HG03280 (cell line): ENCODE results near the gene CLIP1.
"Not testable (repeated sequence)": the region's sequence is repeated elsewhere in the genome, so short reads cannot be mapped to it uniquely, and the experiment has no call there.

Experiments used
- ATAC-seq: cut with Tn5 transposase; IDR thresholded peaks from one replicate; pipeline ENCODE4 v1.9.1; 2021; ENCODE audit warnings: mild to moderate bottlenecking, moderate library complexity; ENCODE audit not compliant: unreplicated experiment

The CLIP1 gene

DNA sequence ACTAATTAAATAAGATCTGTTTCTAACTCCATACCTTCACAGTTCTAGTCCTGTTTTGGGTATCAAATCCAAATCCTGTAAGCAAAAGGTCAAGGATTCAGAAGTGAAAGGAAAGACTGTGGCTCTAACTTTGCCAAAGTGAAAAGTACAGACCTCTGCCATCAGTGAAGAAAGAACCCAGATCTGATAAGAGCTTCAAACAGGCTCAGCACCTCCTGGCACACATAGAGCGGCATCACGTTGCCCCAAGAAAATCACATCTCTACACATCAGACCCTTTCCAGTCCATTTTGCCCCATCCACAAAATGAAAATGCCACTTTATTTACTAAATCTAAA, 23.2 kb downstream of the CLIP1 start:
- no peak for ATAC-seq

DNA sequence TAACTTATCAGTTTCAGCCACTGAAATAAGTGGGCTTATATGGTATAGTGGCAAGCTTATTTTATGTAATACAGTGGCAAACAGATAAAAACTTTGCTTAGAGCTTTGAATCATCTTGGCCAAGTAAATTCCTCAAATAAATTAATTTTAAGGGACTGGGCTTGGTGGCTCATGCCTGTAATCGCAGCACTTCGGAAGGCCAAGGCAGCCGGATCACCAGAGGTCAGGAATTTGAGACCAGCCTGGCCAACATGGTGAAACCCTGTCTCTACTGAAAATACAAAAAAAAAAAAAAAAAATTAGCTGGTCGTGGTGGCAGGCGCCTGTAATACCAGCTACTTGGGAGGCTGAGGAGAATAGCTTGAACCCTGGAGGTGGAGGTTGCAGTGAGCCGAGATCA, 24.5 kb downstream of the CLIP1 start:
- ATAC-seq: not testable (repeated sequence)

DNA sequence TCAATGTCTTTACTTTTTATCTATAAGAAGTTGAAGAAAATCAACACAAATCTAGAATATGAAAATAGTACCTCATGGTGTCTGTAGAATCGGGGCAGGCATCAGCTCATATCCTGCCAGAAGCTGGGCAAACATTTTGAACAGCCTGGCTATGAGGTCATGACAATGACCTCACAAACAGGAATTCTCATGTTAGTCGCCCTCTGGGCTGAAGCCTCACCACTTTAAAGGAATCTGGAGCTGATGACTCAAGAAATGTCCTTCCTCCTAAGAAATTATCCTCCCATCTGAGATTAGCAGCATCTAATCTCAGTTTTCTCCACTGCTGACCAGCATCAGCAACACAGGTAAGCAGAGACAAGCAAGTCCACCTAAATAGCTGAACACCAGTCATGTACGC, 27.1 kb downstream of the CLIP1 start:
- ATAC-seq: no peak

DNA sequence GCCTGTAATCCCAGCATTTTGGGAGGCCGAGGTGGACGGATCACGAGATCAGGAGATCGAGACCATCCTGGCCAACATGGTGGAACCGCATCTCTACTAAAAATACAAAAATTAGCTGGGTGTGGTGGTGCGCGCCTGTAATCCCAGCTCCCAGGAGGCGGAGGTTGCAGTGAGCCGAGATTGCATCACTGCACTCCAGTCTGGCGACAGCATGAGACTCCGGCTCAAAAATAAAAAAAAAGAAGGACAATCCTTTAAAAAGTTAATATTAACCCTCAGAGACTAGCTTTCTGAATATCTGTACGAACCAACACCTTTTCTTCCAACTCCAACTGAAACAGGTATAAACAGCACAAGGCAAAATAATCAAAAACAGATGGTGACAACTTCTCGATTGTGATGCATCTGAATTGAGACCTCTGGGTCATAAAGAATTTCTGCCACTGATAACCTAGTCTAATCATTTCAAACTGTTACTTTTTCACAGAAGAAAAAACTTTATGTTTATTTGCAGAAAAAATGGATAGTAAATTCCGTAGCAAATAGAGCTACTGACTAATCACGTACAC, 27.8 kb downstream of the CLIP1 start:
- ATAC-seq: no peak

DNA sequence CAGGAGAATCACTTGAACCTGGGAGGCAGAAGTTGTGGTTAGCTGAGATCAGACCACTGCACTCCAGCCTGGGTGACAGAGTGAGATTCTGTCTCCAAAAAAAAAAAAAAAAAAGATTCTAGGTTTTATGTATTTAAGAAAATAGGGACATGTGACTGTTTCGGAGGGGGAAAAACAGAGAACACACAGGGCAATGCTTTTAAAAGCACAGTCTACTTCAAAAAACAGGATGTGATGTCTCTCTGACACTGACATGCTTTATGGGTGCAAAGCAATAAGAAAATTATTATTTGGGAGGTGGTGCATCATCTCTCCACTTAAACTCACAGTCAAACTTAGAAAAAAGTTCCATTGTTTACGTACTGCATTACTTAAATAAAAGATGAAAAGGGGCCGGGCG, 28.7 kb downstream of the CLIP1 start:
- ATAC-seq: no peak

DNA sequence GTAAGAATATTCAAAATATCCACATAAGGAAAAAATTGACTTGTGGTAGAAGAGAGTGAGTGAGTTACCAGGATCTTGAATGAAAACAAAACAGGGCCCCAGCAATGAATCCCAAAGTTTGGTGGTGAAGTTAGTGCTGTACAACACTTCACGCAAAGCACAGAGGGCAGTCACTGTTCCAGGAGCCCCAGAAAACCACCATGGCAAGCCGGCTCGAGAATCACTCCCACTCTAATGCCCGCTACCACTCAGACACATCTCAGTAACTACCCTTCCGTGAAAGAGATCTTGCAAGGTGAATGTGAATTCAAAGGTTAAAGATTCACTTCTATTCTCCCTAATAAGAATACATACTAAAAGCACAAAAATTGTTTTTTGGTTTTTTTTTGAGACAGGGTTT, 30.1 kb downstream of the CLIP1 start:
- ATAC-seq: no peak

DNA sequence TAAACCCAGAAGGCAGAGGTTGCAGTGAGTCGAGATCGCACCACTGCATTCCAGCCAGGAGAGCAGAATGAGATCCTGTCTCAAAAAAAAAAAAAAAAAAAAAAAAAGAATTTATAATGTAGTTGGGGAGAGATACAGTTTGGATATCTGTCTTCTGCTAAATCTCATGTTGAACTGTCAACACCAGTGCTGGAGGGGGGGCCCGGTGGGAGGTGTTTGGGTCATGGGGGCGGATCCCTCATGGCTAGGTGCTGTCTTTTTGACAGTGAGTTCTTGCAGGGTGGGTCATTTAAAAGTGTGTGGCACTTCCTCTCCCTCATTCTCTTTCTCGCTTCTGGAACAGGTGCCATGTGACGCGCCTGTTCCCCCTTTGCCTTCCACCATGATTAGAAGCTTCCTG, 32.8 kb downstream of the CLIP1 start:
- ATAC-seq: no peak

DNA sequence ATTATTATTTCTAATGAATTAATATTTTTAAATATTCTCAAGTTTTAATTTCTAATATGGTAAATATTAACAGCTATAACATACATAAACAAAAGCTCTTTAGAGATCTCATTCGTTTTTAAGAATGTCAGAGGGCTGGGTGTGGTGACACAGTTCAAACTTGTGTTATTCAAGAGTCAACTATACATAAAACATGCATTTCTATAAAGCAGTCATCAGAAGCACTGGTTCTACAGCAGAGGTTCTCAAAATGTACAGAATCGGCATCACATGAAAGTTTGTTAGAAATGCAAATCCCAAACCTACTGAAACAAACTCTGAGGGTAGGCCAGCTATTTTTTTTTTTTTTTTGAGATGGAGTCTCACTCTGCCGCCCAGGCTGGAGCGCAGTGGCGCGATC, 34.6 kb downstream of the CLIP1 start:
- no peak for ATAC-seq

DNA sequence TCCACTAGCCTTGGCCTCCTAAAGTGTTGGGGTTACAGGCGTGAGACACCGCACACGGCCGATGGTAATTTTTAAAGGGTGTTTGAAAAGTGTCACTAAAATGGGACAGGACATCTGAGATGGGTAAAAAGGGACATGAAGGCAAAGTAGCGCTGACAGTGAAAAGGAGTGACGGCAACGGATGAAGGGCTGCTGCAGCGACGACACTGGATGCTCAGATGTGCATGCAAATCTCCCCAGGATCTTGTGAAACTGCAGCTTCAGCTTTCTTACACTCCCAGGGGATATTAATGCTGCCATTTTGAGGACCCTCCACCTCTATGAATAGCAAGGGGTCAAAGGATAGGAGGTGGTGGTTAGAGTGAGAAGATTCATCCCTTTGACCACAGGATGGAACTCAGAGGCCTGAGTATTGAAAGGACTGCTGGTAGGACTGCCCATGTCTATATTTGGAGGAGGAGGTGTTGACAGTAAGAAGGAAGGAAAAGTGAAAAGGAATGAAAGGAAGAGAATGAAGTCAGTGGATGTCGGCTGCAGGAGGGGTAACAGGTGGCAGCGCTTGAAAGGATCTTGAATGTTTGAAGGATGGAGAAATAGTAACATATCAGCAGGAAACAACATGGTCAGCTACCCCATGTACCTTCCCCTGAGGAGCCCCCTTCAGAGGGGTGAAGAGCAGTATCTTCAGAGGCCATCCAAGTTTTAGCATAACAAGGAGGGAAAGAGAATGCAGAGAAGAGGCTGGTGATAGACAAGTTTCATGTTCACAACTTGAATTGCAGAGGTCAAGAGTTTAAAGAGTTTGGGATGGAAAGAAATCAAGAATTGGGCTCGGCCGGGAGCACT, 37.1 kb downstream of the CLIP1 start:
- ATAC-seq: no peak

DNA sequence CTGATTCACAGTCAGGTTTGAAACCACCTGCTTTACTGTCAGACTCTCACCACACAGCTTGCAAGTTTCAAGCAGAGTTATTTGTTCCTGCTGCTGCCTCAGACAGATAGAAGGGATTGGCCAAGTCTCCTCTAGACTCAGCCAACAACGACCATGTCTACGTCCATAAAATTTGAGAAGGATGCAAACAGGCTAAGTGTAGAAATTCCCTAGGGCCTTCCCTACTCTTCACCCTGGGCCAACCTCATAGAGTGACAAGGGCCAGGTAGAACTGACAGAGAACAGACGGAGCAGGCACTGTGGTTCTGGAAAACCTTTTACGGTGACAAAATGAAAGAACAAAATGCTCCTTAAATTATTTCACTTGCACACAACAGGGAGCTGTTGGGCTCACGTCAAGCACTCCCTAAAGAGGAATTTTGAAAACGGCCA, 39.5 kb downstream of the CLIP1 start:
- ATAC-seq: no peak

DNA sequence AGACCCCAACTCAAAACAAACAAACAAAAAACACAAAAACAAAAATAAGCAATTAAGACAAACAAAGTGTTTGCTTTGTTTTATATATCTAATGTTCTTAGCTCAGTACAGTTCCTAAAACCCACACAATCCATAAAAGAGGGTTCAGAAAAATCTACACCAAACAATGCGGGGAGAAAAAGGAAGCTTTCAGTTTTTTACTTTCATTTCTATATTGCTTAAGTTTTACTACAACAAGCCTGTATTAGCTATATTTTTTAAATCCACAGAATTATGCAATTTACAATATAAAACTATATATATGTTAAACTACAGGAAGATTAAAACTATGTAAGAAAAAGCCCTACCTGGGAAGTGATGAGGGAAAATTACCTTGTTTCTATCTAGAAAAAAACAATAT, 41.4 kb downstream of the CLIP1 start:
- no peak for ATAC-seq

DNA sequence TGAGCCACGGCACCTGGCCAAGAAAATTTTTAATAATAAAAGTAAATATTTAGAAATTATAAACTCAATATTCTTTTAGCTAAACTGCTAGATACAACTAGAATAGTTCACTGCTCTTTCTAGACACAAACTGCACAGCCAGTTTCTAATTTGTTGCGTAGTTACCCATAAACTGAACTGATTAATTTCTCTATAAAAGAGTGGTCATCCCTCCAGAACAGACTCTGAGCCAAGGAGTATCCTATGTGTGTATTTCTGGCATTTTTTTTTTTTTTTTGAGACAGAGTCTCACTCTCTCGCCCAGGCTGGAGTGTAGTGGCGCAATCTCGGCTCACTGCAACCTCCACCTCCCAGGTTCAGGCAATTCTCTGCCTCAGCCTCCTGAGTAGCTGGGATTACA, 45.7 kb downstream of the CLIP1 start:
- not testable (repeated sequence) for ATAC-seq

DNA sequence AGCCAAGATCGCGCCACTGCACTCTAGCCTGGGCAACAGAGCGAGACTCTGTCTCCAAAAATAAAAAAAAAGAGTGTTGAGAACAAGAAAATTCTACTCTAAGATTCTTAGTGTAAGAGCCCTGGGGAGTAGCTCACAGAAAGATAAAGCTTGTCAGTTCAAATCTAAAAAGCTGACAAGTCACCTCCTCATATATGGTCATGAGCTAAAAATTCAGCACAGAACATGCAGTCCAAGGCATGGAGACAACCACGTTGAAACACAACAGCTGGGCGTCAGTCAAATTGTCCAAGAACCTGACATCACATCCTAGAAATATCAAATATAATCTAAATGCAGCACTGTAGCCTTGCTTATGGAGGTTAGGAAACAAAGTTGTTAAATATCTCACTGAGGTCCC, 47.8 kb downstream of the CLIP1 start:
- no peak for ATAC-seq

DNA sequence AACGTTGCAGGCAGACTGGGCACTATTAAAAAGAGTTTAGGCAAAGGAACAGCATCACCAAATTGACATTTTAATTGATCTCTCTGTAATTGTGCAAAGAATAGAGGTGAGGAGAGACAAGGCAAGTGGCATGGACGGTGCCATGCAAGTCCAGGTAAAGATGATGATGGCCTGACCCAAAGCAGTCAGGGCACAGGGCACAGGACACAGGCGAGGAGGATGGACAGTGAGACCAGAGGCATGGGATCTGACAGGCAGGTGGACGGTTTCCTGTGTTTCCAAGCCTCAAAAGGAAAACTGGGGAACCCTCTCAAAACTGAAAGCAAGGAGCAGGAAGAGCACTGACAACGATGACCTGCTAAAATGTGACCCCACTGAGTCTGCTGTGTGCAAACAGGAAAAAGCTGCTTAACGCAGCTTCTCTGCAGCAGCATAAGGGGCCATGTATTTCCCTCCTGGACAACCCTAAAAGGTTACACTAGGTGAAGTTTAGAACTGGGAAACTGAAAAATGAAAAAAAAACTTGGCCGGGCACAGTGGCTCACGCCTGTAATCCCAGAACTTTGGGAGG, 50.9 kb downstream of the CLIP1 start:
- ATAC-seq: no peak

DNA sequence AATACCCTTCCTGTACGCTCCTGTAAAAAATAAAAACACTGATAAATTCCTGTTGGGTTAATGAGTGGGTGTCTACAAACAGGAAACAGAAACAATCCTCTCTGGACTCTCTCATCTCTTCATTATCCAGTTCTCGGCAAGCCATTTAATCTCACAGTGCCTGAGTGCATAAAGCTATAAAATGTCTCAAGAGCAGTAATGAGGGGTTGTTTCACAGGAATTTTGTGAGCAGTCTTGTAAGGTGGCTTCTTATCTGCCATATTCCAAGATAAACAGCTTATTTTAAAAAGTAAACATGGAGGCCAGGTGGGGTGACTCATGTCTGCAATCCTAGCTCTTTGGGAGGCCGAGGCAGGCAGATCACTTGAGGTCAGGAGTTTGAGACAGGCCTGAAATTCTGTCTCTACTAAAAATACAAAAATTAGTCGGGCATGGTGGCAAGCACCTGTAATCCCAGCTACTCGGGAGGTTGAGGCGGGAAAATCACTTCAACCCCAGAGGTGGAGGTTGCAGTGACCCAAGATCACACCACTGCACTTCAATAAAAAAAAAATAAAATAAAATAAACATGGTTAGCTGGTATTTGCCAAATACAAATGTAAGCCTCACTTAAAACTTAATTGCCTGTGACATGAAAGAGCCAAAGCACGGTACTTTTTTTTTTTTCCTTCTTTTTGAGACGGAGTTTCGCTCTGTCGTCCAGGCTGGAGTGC, 54.0 kb downstream of the CLIP1 start:
- ATAC-seq: no peak

DNA sequence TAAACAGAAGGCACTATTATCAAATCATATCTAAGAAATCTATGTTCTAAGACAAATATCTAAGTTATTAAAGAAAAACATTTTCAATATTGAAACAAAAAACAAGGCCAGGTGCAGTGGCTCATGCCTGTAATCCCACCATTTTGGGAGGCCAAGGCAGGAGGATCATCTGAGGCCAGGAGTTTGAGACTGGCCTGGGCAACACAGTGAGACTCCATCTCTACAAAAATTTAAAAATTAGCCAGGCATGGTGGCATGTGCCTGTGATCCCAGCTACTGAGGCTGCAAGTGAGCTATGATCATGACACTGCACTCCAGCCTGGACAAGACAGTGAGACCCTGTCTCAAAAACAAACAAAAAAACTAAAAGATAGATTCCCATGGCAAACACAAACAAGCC, 54.8 kb downstream of the CLIP1 start:
- ATAC-seq: not testable (repeated sequence)

DNA sequence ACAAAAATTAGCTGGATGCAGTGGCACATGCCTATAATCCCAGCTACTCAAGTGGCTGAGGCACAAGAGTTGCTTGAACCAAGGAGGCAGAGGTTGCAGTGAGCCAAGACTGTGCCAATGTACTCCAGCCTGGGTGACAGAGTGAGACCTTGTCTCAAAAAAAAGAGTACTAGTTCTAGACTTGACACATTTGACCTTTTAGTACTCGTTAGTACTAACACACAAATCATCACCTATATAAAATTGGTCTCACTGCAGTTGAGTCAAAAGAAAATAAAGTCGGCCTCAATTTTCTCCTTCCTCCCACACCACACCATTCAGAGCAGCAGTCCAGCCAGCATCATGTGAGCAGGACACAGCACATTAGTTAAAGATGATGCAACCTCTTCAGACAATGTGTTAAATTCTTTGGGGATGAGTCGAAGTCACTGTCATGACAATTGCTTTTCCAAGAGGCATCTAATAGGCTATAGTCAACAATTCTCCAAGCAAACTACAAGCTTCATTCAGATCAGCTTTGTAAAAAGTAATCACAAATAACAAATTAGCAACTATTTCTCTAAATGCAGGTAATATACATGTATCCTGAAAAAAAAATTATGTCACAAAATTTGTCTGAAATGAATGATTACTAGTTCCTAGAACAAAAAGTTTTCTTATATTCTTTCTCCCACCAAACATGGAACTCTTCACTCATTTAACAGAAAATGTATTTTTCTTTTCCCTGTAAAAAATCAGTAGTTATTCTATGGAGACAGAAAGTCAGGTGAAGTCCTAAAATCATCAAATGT, 55.6 kb downstream of the CLIP1 start:
- ATAC-seq: no peak

DNA sequence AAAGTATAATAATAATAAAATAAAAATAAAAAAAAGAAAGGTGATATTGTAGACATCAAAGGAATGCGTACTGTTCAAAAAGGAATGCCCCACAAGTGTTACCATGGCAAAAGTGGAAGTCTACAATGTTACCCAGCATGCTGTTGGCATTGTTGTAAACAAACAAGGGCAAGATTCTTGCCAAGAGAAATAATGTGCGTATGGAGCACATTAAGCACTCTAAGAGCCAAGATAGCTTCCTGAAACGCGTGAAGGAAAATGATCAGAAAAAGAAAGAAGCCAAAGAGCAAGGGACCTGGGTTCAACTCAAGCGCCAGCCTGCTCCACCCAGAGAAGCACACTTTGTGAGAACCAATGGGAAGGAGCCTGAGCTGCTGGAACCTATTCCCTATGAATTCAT, 57.2 kb downstream of the CLIP1 start:
- ATAC-seq: not testable (repeated sequence)

DNA sequence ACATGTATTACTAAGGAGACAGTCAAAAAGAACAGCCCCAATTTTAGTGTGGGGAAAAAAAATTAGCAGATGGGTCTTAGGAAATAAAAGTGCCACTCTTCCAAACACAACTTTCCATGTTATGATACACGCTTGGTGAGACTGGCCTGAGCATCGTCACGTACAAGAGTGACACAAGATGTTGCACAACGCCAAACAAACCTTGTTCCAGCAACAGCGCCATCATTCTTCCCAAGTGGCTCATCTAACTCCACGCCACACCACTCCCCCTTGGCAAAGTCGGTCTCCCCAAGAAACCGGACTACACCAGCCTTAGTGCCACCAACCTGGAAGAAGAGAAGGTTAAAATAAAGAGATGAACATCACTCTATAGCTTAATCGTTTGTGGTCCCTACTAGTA, 58.7 kb downstream of the CLIP1 start:
- ATAC-seq: no peak

DNA sequence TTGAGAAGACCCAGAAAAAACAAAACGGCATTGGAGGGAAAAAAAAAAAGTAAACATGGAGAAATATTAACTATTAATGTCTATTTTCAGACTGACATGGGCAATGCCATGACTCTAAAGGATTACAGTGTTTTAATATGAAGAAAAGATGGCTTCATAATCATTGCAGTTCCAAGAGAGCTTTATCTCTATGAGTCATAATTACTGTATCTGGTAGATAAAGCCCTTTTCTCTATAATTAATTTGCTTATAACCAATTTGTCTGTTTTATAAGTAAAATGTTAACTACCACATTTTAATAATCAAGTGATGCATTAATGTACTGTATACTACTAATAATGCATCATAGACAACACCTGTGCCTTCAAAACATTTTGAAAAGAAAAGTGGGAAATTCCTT, 59.7 kb downstream of the CLIP1 start:
- ATAC-seq: no peak

DNA sequence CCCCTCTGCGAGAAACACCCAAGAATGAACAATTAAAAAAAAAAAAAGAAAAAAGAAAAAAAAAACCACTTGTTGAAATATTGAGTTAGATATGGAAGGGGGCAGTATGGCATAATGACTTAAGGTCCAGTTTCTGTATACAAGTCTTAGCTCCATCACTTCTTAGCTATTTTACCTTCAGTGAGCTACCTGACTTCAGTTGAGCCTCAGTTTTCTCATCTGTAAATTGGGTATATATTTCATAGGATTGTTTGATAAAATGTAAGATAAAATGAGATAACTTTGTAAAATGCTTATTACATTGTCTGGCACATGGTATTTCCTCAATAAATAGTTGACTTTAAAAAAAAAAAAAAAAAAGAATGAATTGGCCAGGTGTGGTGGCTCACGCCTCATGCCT, 64.1 kb downstream of the CLIP1 start:
- not testable (repeated sequence) for ATAC-seq
